IPS-11a (cell line): ENCODE data around the gene GAB4.
"Not testable (repeated sequence)": the region's sequence is repeated elsewhere in the genome, so short reads cannot be mapped to it uniquely, and the experiment has no call there.

Source experiments
- H3K4me3 ChIP-seq: one replicate; pipeline ENCODE4 v1.5.1; 2013; ENCODE audit warnings: low read depth, low read length, control low read depth

GAB4 gene

GRCh38 chr22:17007852-17008731 lies at the start of gene GAB4:
Gene GAB4, minus strand, starts transcription at chr22:17008222. Its CDS starts 108 bp downstream, at chr22:17008114.
- no peak within 1 kb of the TSS for H3K4me3 ChIP-seq

GRCh38 chr22:17056807-17057206 lies 48.8 kb upstream of the GAB4 start:
- no peak overlapping the region for H3K4me3 ChIP-seq

- no peak overlapping the region for H3K4me3 ChIP-seq
Observed at GRCh38 chr22:17056058-17056457, 48.0 kb upstream of the GAB4 start.

- H3K4me3 ChIP-seq, result no peak overlapping the region
Observed at GRCh38 chr22:17047656-17048055, 39.6 kb upstream of the GAB4 start.

- no peak overlapping the region for H3K4me3 ChIP-seq
Observed at GRCh38 chr22:17046566-17047348, 38.7 kb upstream of the GAB4 start.

- H3K4me3 ChIP-seq, result no peak overlapping the region
Observed at GRCh38 chr22:17043521-17043920, 35.5 kb upstream of the GAB4 start.

- not testable (repeated sequence) for H3K4me3 ChIP-seq
Observed at GRCh38 chr22:17036842-17037711, 29.1 kb upstream of the GAB4 start.

- not testable (repeated sequence) for H3K4me3 ChIP-seq
Observed at GRCh38 chr22:17035976-17036841, 28.2 kb upstream of the GAB4 start.

- H3K4me3 ChIP-seq, result no peak overlapping the region
Observed at GRCh38 chr22:17035246-17035645, 27.2 kb upstream of the GAB4 start.

GRCh38 chr22:17034532-17034931 lies 26.5 kb upstream of the GAB4 start:
- not testable (repeated sequence) for H3K4me3 ChIP-seq

- not testable (repeated sequence) for H3K4me3 ChIP-seq
Observed at GRCh38 chr22:17032277-17032676, 24.3 kb upstream of the GAB4 start.

GRCh38 chr22:17024380-17024779 lies 16.4 kb upstream of the GAB4 start:
- not testable (repeated sequence) for H3K4me3 ChIP-seq

- H3K4me3 ChIP-seq, result not testable (repeated sequence)
Observed at GRCh38 chr22:17015552-17015951, 7.5 kb upstream of the GAB4 start.

- not testable (repeated sequence) for H3K4me3 ChIP-seq
Observed at GRCh38 chr22:17014101-17014440, 6.0 kb upstream of the GAB4 start.

GRCh38 chr22:17013396-17014100 lies 5.5 kb upstream of the GAB4 start:
- no peak overlapping the region for H3K4me3 ChIP-seq

- no peak overlapping the region for H3K4me3 ChIP-seq
Observed at GRCh38 chr22:17012267-17012666, 4.2 kb upstream of the GAB4 start.

GRCh38 chr22:17009640-17010291 lies 1.7 kb upstream of the GAB4 start:
- H3K4me3 ChIP-seq, result no peak overlapping the region

- no peak overlapping the region for H3K4me3 ChIP-seq
Observed at GRCh38 chr22:17007257-17007656, 765 bp downstream of the GAB4 start.

GRCh38 chr22:16989915-16990314 lies 18.1 kb downstream of the GAB4 start:
- H3K4me3 ChIP-seq, result no peak overlapping the region
